CD14-positive monocyte (primary cell): ENCODE results near the gene CADM1. TPM values are rescaled to one million over a fixed set of nuclear protein-coding genes. Genes with fewer than 3 reads are reported as not detected.

Experiments used
- DNase-seq, 3 donors: peaks; one replicate each; pipeline ENCODE4 v3.0.0-alpha.2; 2011 to 2022
- H2AFZ ChIP-seq: 2 replicates; pipeline ENCODE4 v1.6.0; 2012; ENCODE audit warnings: mild to moderate bottlenecking, low read depth, low read length, inconsistent platforms; ENCODE audit not compliant: insufficient read depth, poor library complexity, severe bottlenecking
- H3K27ac ChIP-seq, 2 donors: 1 replicate in 1 of 2; 2 replicates in 1 of 2; pipeline ENCODE4 v1.5.1; 2012 to 2013; ENCODE audit warnings: low read length in 2 of 2, control low read depth in 1 of 2, inconsistent platforms in 1 of 2, low read depth in 1 of 2, mild to moderate bottlenecking in 1 of 2
- H3K27me3 ChIP-seq, 2 donors: one replicate each; pipeline versions ENCODE4 v1.6.0 to v1.6.1; 2011 to 2013; ENCODE audit warnings: low read length in 2 of 2; ENCODE audit not compliant: control insufficient read depth in 2 of 2, insufficient read depth in 2 of 2
- H3K36me3 ChIP-seq, 2 donors: replicated peaks in 1 of 2; 1 replicate in 1 of 2; 2 replicates in 1 of 2; pipeline versions ENCODE4 v1.5.1 to v1.6.1; 2012 to 2013; ENCODE audit warnings: low read length in 2 of 2, control low read depth in 1 of 2, inconsistent platforms in 1 of 2, mild to moderate bottlenecking in 1 of 2; ENCODE audit not compliant: insufficient read depth in 2 of 2, control insufficient read depth in 1 of 2
- H3K4me1 ChIP-seq, 2 donors: 1 replicate in 1 of 2; 2 replicates in 1 of 2; pipeline versions ENCODE4 v1.5.1 to v1.6.1; 2012 to 2013; ENCODE audit warnings: low read length in 2 of 2, control low read depth in 1 of 2, inconsistent platforms in 1 of 2, mild to moderate bottlenecking in 1 of 2, moderate library complexity in 1 of 2; ENCODE audit not compliant: insufficient read depth in 2 of 2, control insufficient read depth in 1 of 2
- H3K4me2 ChIP-seq: replicated peaks from 2 replicates; pipeline ENCODE3; 2012; ENCODE audit warnings: low read length, moderate library complexity, mild to moderate bottlenecking; ENCODE audit not compliant: poor library complexity, severe bottlenecking; ENCODE audit errors: extremely low read depth
- H3K4me3 ChIP-seq, 3 experiments: fragments of 200-600 bp in 1 of 3; sonication (generic) in 1 of 3; replicated peaks in 1 of 3; 1 replicate in 2 of 3; 2 replicates in 1 of 3; pipeline ENCODE4 v1.5.1; 2011 to 2013; ENCODE audit warnings: low read length in 3 of 3, mild to moderate bottlenecking in 3 of 3, control low read depth in 2 of 3, low read depth in 2 of 3, inconsistent platforms in 1 of 3, moderate library complexity in 1 of 3
- H3K79me2 ChIP-seq: 2 replicates; pipeline ENCODE4 v1.6.0; 2012; ENCODE audit warnings: mild to moderate bottlenecking, control low read depth, inconsistent platforms, low read length, moderate library complexity; ENCODE audit not compliant: insufficient read depth
- H3K9ac ChIP-seq: 2 replicates; pipeline ENCODE4 v1.6.0; 2017; ENCODE audit warnings: low read length, mild to moderate bottlenecking; ENCODE audit not compliant: insufficient read depth, poor library complexity, severe bottlenecking
- H3K9me3 ChIP-seq, 2 donors: replicated peaks in 1 of 2; 1 replicate in 1 of 2; 2 replicates in 1 of 2; pipeline versions ENCODE4 v1.5.1 to v1.6.1; 2012 to 2013; ENCODE audit warnings: low read length in 2 of 2, control low read depth in 1 of 2; ENCODE audit not compliant: control insufficient read depth in 1 of 2, insufficient read depth in 1 of 2
- H4K20me1 ChIP-seq: 2 replicates; pipeline ENCODE4 v1.6.0; 2012; ENCODE audit warnings: mild to moderate bottlenecking, low read length, control low read depth, moderate library complexity; ENCODE audit not compliant: insufficient read depth
- H3K27ac Mint-ChIP-seq, 7 donors: one replicate each; pipeline ENCODE4 v1.8.0; 2020; ENCODE audit warnings: mild to moderate bottlenecking in 7 of 7, mixed read lengths in 7 of 7, moderate library complexity in 6 of 7, inconsistent platforms in 2 of 7
- H3K27me3 Mint-ChIP-seq, 3 donors: one replicate each; pipeline ENCODE4 v1.8.0; 2021 to 2022; ENCODE audit warnings: low read depth in 3 of 3, mild to moderate bottlenecking in 3 of 3, mixed read lengths in 3 of 3, moderate library complexity in 3 of 3, inconsistent platforms in 1 of 3
- H3K36me3 Mint-ChIP-seq, 2 donors: one replicate each; pipeline ENCODE4 v1.8.0; 2020; ENCODE audit warnings: mixed read lengths in 2 of 2, inconsistent platforms in 1 of 2, mild to moderate bottlenecking in 1 of 2
- H3K4me1 Mint-ChIP-seq: one replicate; pipeline ENCODE4 v1.8.0; 2020; ENCODE audit warnings: mild to moderate bottlenecking, mixed read lengths
- H3K4me3 Mint-ChIP-seq, 2 donors: one replicate each; pipeline ENCODE4 v1.8.0; 2020; ENCODE audit warnings: mild to moderate bottlenecking in 2 of 2, mixed read lengths in 2 of 2, moderate library complexity in 1 of 2
- H3K9me3 Mint-ChIP-seq, 7 donors: one replicate each; pipeline ENCODE4 v1.8.0; 2020 to 2022; ENCODE audit warnings: mixed read lengths in 7 of 7, mild to moderate bottlenecking in 6 of 7, moderate library complexity in 6 of 7, inconsistent platforms in 2 of 7
- CTCF ChIP-seq: fragments of 200-600 bp; IDR thresholded peaks from one replicate; pipeline ENCODE4 v1.8.0; 2022; ENCODE audit warnings: antibody characterized with exemption, mild to moderate bottlenecking
- WGBS: methylation state at CpG from one replicate; pipeline ENCODE4 v1.1.5; 2013; ENCODE audit warnings: missing lambda C conversion rate; ENCODE audit not compliant: insufficient coverage; 5-methylcytosine and 5-hydroxymethylcytosine counted together
- intact Hi-C, 2 donors: fragments of 100-400 bp; cut with micrococcal nuclease; formaldehyde crosslinking; loops; one replicate each; pipeline versions ENCODE4 v1.15.0 to v1.15.1; 2023
- polyA plus RNA-seq, 3 donors: library from polyadenylated mRNA; depleted of rRNA in 1 of 3; unstranded in 2 of 3; stranded (reverse) in 1 of 3; fragments of 300-500 nt in 2 of 3; fragments of >200 nt in 1 of 3; fragmentation: Illumina TruSeq in 2 of 3; gene quantifications; 1 replicate in 2 of 3; 2 replicates in 1 of 3; pipeline ENCODE4 v1.2.3, GENCODE V29; 2012 to 2021

Gene CADM1
- polyA plus RNA-seq, 3 donors, result not detected

DNA sequence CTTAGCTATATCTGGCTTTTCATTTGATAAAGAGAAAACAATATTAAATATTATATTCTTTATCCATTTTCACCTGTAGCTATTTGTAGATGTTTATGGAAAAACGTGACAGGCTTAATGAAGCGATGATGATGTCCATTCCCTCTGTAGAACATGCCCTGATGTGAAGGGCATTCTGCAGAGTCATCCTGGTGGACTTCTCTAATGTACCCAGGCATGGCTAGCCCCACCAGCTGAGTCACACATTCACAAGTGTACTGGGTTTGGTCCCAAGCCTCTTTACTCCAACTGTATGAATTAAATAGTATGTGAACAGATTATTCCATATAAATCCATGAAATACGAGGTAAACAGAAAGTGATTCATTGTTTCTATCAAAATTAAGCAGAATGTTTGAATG is 139.3 kb downstream of the CADM1 start:
- Histone ChIP-seq H3K79me2 (no peaks in the 10 kb centered on the region), H3K36me3 (no peaks in the 10 kb centered on the region), H3K4me3 (no peak overlapping the region), H3K9ac (no peak overlapping the region), H3K27me3 (no peaks in the 10 kb centered on the region), H3K27ac (no peak overlapping the region), H3K9me3 (no peaks in the 10 kb centered on the region), H3K4me1 (no peaks in the 10 kb centered on the region), H2AFZ (no peak overlapping the region), H3K4me2 (no peak overlapping the region), H4K20me1 (no peaks in the 10 kb centered on the region)
- H3K36me3 Mint-ChIP-seq, result no peaks in the 10 kb centered on the region
- H3K9me3 Mint-ChIP-seq, result peaks cover 0 to 2% (median 0%) of the 10 kb centered on the region in 7 donors
- DNase-seq, result no peak
- intact Hi-C loops, result no loop called here
- H3K27me3 Mint-ChIP-seq, result peaks cover 0 to 1% (median 0%) of the 10 kb centered on the region in 3 donors
- TF ChIP-seq CTCF, result no peak
- no peak overlapping the region for H3K27ac Mint-ChIP-seq
- no peak overlapping the region for H3K4me3 Mint-ChIP-seq
- H3K4me1 Mint-ChIP-seq, result no peaks in the 10 kb centered on the region
- no CpG with 5 or more reads among the region's 3 CpGs for WGBS

GRCh38 chr11:115363921-115364320 is 140.3 kb downstream of the CADM1 start:
- H3K9ac ChIP-seq, result no peak overlapping the region
- H3K9me3 ChIP-seq, result no peaks in the 10 kb centered on the region
- H3K36me3 Mint-ChIP-seq, result no peaks in the 10 kb centered on the region
- no peaks in the 10 kb centered on the region for H4K20me1 ChIP-seq
- intact Hi-C loops, result no loop called here
- H3K4me1 Mint-ChIP-seq, result no peaks in the 10 kb centered on the region
- no peaks in the 10 kb centered on the region for H3K4me1 ChIP-seq
- TF ChIP-seq CTCF, result no peak
- H3K79me2 ChIP-seq, result no peaks in the 10 kb centered on the region
- H2AFZ ChIP-seq, result no peak overlapping the region
- no peak overlapping the region for H3K4me3 ChIP-seq
- no peak overlapping the region for H3K27ac ChIP-seq
- 88% methylated on average over 1 of the region's 3 CpGs for WGBS
- H3K27me3 ChIP-seq, result no peaks in the 10 kb centered on the region
- DNase-seq, result no peak
- no peak overlapping the region for H3K4me2 ChIP-seq
- H3K9me3 Mint-ChIP-seq, result peaks cover 0 to 2% (median 0%) of the 10 kb centered on the region in 7 donors
- no peaks in the 10 kb centered on the region for H3K36me3 ChIP-seq
- H3K27ac Mint-ChIP-seq, result no peak overlapping the region
- peaks cover 0 to 1% (median 0%) of the 10 kb centered on the region in 3 donors for H3K27me3 Mint-ChIP-seq
- H3K4me3 Mint-ChIP-seq, result no peak overlapping the region
